Left renal pelvis (tissue), 4 donors: ENCODE measurements around the gene OCRL. TPM values are rescaled to one million over a fixed set of nuclear protein-coding genes. Genes with fewer than 3 reads are reported as not detected.

Experiments used
- DNase-seq, 4 donors: peaks; one replicate each; pipeline ENCODE4 v3.0.0-alpha.2; 2013; ENCODE audit warnings: low read depth in 4 of 4, low spot score in 3 of 4
- polyA plus RNA-seq, 4 donors: library from polyadenylated mRNA; unstranded; fragments of 120-200 nt; gene quantifications; one replicate each; pipeline ENCODE4 v1.2.1, GENCODE V29; 2013; ENCODE audit not compliant: insufficient read length in 4 of 4

Gene OCRL
- polyA plus RNA-seq, 4 donors = 29.3 to 33.5 (median 30.6) TPM

DNA sequence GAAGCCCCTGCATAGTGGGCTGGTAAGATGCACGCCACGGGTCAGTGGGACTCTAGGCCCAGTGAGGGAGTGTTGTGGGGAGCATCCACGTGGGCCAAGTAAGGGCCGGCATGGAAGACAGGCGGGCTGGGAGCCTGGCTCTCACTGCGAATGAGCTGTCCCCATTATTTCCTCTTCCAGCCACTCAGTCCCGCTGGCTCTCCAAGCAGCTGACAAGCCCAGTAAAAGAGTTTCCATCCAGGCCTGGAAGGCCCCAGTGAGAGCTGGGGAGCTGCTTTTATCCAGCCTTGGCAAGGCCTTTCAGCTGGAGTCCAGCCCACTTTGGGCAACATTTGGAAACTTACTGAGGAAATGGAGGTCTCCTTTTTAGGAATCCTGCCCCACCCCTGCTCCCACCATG lies 89.8 kb downstream of the OCRL start:
- DNase-seq = no peak

DNA sequence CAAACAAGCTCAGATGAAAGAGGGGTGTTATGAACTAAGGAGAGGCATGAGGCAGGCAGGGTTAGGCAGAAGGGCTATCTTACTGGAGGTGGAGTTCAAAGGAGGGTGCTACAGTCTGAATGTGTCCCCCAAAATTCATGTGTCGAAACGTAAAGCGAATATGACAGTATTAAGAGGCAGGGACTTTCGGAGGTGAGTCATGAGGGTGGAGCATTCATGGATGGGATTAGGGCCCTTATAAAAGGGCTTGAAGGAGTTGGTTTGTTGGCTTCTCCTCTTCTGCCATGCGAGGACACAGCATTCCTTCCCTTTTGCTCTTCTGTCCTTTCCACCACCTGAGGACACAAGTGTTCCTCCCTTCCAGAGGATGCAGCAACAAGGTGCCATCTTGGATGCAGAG lies 91.8 kb downstream of the OCRL start:
- DNase-seq = no peak

DNA sequence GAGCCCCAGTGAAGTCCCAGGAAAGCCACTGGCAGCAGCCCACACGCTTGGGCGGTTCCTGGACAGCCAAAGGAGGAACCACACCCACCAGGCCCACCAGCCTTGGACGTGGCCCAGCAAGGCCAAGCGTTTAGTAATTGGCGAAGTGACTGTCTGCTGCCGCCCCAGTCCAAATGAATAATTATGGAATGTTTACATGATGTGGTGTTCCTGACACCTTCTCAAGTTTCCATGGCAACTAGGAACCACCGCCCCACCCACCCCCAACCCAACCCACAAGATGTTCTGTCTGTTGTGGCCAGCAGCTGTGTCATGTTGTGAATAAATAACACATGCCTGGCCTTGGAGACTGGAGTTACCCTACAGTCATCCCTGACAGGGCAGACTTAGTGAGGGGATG lies 92.4 kb downstream of the OCRL start:
- no peak for DNase-seq

DNA sequence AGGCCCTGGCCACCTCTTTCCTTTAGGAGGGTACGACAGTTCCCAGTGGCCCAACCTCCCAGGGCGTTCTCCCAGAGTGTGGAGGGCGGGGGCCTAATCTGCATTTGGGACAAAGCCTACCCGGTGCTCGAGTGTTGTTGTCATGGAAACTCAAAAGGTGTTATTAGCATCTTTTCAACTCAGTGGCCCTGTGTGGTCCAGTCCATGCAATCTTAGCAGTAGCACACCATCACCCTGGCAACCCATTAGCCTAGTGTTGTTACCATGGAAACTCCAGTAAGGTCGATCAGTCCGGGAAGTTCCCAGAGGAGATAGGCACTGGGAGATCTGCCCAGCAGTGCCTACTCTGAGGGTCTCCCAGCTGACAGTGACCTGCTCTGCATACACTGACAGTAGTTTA lies 94.5 kb downstream of the OCRL start:
- DNase-seq = no peak

DNA sequence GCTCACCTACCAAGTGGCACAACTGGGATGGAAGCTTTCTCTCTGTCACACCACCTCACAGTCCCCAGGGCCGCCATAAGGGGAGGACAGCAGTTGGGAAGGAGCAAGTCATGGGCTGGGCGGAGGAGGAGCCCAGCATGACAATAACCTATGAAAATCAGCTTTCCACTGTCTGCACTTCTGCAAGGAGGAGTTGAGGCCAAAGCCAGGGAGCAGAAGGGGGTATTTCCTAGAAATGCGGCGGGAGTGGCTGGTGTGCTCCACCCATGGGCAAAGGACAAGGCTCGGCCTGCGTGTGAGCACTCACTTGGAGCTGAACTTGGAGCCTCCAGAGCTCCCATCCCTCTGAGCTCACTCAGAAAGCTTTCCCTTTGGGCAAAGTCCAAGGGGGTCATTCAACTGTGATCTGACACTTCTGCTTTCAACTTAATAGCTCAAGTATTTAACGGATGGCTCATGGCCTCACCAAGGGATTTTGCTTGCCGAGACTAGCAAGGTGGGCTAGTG lies 96.2 kb downstream of the OCRL start:
- DNase-seq = no peak

DNA sequence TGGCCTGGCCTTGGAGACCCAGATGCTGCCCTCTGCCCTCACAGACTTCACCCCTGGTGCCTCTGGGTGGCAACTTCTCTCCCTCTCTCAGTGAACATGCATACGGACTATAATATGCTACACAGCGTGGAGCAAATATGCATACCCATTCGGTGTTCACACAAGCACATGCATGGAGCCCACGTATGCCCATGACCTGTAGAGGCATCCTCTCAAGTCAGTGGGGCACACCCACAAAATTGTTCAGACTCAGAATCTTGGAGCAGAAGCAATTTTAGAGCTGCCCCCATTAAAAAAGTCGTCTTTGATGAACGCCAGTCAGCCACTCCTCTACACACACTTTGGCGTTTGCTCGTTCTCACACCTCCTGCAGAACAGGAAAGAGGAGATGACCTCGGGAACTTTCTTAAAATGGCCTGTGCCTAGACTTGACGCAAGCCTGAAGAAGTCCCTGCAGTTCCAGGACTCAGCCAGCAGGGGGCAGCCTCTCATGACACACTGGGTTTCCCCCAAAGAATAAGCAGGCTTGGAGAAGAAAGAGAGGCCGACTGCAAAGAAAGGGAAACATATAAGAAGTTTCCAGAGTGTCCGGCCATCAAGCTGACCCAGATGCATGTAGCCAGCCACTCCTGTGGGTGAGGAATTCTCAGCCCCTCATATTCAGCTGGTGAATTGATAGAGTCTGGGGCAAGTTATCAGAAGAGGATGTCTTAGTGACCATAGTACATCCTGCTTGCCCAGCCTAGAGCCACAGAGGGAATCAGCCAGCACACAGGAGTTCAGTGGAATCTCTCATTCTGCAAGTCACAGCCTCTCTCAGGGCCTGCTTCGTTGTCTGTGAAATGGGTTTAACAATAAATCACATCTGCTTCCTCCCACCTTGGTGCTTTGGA lies 97.4 kb downstream of the OCRL start:
- DNase-seq = no peak

DNA sequence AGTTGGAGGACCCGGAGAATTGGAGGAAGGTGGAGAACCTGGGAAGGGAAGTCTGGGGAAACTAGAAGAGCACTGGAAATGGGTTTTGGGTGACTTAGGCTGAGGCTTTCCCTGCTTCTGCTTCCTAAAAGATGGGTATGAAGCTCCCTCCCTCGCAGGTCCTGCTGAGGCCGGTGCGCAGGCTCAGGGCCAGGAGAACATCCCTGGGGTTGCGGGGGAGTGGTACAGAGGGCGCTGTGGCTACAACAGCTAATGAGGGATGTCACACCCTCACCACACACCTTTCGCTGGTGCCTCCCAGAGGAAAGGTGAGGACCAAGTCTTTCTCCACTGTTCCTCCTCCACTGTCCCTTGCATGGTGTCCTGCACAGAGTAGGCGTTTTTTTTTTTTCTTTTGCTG lies 98.9 kb downstream of the OCRL start:
- DNase-seq = no peak

DNA sequence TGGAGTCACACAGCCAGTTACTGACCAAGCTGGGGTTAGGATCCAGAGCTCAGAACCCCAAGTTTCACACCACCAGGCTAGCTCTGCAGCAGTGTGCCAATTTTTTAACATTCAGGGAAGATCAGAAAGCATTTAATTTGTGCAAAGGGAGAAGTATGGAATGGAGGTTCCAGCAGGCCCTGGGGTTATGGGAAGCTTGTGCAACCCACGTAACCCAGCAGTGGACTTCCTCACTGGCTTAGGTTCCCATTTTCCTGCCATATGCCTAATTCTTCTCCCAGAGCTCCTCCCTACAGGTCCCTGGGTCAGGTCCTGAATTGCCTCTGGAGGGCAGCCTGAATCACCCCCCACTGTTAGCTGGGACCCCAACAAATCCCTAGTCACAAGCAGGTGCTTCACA lies 100.7 kb downstream of the OCRL start:
- no peak for DNase-seq

DNA sequence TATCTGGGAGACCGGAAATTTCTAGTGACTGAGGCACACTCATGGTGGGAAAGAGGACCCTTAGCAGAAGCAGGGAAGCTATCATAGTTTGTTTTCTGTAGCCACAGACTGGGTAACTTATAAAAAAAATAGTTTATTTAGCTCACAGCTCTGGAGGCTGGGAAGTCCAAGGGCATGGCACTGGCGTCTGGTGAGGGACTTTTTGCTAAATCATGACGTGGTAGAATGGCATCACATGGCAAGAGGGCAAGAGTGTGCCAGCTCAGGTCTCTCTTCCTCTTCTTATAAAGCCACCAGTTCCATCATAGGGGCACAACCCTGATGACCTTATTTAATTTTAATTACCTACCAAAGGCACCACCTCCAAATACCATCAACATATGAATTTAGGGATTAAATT lies 101.4 kb downstream of the OCRL start:
- DNase-seq = no peak

DNA sequence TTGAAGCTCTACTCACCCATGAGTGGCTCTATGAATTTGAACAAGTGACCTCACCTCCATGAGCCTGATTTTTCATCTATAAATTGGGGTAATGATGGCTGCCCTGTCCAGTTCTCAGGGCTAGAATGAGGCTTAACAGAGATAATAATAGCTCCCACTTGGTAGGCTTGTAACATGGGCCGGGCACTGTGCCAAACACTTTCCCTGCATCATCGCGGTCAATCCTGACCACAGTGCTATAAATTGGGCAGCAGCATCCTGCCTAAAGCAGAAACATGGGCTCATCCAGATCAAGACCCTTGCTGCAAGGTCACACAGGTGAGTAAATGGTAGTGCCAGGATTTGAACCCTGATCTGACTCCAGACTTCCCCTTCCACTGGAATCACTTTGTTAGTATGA lies 101.9 kb downstream of the OCRL start:
- DNase-seq = no peak

Other genes starting within 250 kb of the OCRL start
- gene SMARCA1, start 16.8 kb upstream of the OCRL start, polyA plus RNA-seq = 100 to 1,000 TPM; 103 to 142 (median 113) TPM
- gene APLN, start 114.7 kb downstream of the OCRL start, polyA plus RNA-seq = 1 to 10 TPM; 4.6 to 7.4 (median 6.1) TPM
- gene XPNPEP2, start 198.7 kb downstream of the OCRL start, polyA plus RNA-seq = 10 to 100 TPM; 14.6 to 52.9 (median 44.8) TPM
- gene SASH3, start 239.7 kb downstream of the OCRL start, polyA plus RNA-seq = 1 to 10 TPM; 1.8 to 3.6 (median 2.3) TPM